Tongue (tissue), 2 donors: ENCODE results near the gene ANKRD10. TPM values are rescaled to one million over a fixed set of nuclear protein-coding genes. Genes with fewer than 3 reads are reported as not detected.
"Not testable (repeated sequence)": the region's sequence is repeated elsewhere in the genome, so short reads cannot be mapped to it uniquely, and the experiment has no call there.

Experiments used
- DNase-seq: peaks from one replicate; pipeline ENCODE4 v3.0.0-alpha.2; 2015
- total RNA-seq: library from RNA; depleted of rRNA; stranded (reverse); fragments of >200 nt; gene quantifications from one replicate; pipeline ENCODE4 v1.2.3, GENCODE V29; 2014

Gene ANKRD10
- total RNA-seq, 1 donor from 2014 or later, result 201 TPM

- no peak for DNase-seq
Measured at GRCh38 chr13:110866491-110867170, 48.2 kb downstream of the ANKRD10 start.

GRCh38 chr13:110863685-110864084 is 51.2 kb downstream of the ANKRD10 start:
- DNase-seq, result no peak

DNA sequence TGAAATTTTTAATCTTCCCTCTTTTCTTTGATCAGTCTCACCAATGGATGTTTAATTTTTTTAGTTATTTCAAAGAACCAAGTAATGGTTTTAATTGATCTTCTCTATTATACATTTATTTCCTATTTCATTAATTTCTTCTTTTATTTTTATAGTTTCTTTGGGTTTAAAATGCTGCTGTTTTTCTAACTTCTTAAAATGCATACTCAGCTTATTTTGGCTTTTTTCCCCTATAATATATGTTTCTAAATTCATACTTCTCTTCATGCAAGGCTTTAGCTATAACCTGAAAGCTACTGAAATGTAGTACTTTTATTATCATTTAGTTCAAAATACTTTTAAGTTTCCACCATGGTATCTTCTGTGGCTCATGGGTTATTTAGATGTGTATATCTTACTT is 53.9 kb downstream of the ANKRD10 start:
- DNase-seq, result no peak

GRCh38 chr13:110856942-110857835 is 57.7 kb downstream of the ANKRD10 start:
- DNase-seq, result no peak

- no peak for DNase-seq
Measured at GRCh38 chr13:110855363-110855762, 59.5 kb downstream of the ANKRD10 start.

DNA sequence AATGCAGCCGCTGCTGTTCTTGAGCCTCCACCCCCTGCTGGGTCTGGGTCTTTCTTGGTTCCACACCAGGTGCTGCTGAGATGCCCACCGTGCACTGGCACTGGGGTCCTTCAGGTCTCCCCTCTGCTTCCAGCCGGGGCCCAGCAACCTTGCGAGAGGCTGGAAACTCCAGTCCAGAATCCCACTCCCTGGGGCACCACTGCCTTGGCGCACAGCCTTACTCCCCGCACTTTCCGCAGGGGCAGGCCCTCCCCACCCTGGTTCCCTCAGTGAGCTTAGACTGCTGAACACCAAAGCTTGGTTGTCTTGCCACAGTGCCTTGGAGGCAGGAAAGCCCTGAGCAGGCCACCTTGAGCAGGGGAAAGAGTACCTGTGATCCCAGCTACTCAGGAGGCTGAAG is 60.0 kb downstream of the ANKRD10 start:
- no peak for DNase-seq

DNA sequence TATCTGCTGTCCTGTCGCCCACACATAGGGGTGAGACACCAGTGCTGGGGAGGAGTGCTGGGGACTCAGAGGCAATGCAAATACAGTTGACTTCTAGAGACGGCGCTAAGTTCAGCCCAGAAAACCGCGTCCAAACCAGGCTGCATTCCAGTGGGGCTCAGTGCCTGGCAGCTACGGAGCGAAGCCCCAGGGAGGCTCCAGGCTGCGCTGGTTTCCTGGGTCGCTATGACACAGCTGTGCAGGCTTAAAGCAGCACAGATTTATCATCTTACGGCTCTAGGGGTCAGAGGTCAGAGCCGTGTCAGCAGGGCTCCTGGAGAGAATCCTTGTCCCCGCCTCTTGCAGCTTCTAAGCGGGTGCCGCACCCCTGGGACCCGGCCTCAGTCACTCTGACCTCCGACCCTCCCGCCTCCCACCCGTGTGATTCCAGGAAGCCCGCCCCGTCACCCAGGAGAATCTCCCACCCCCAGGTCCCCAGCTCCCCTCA is 61.6 kb downstream of the ANKRD10 start:
- peak; percentile 26 for DNase-seq

DNA sequence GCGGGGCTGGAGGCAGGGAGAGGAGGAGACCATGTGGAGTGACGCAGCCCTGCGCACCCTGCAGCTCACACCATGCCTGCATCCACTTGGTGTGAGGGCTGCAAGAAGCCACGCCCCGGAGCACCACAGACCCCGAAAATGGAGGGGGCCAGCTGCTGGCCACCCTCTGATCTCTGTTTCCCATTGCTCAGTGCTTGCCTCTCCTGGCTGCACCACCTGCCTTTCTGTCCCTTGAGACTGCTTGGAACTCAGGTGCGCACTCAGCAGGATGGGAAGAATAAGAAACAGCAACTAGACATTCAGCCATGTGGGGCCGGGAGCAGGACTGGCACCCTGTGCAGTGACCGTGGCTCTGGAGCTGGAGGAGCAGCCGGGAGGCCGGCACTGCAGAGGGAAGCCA is 64.0 kb downstream of the ANKRD10 start:
- DNase-seq, result no peak

DNA sequence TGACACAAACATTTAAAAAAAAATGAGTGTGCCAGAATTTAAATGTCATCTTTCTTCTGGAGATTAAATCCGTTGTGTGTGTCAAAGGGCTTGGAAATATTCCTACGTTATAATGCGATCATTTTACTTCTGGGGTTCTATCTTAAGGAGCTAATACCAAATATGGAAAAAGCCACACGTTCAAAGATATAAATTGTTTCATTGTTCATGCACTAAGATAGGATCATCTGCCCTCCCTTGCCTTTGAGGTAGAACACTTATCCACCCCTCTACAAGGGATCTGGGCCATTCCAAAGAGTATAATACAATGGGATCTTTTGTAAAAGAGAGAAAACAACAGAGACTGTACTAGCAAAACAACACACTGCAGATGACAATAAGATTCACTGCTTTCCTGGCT is 64.9 kb downstream of the ANKRD10 start:
- DNase-seq, result no peak

- DNase-seq, result no peak
Measured at GRCh38 chr13:110845520-110845919, 69.3 kb downstream of the ANKRD10 start.

DNA sequence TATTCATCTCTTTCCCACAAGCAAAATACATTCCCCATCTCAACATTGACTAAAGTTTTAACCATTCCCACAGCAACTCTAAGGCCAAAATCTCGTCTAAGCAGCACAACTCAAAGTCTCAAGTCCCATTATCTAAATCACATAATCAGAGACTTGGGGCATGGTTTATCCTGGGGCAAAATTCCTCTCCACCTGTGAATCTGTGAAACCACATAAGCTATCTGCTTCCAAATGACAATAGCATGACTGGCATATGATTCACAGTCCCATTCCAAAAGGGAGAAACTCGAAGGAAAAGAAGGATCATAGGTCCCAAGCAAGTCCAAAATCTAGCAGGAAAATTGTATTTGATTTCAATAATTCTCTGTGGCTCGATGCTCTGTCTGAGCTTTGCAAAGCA is 73.0 kb downstream of the ANKRD10 start:
- DNase-seq, result no peak

DNA sequence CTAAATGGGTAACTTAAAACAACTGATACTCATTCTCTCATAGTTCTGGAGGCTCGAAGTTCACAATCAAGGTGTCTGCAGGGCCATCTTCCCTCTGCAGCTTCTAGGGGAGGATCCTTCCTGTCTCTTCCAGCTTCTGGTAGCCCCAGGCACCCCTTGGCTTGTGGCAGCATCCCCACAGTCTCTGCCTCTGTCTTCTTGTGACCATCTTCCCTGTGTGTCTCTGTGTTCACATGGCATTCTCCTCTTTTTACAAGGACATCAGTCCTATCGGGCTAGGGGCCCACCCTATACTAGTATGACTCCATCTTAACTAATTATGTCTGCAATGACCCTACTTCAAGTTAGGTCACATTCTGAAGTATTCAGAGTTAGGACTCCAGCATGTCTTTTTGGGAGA is 73.5 kb downstream of the ANKRD10 start:
- no peak for DNase-seq

DNA sequence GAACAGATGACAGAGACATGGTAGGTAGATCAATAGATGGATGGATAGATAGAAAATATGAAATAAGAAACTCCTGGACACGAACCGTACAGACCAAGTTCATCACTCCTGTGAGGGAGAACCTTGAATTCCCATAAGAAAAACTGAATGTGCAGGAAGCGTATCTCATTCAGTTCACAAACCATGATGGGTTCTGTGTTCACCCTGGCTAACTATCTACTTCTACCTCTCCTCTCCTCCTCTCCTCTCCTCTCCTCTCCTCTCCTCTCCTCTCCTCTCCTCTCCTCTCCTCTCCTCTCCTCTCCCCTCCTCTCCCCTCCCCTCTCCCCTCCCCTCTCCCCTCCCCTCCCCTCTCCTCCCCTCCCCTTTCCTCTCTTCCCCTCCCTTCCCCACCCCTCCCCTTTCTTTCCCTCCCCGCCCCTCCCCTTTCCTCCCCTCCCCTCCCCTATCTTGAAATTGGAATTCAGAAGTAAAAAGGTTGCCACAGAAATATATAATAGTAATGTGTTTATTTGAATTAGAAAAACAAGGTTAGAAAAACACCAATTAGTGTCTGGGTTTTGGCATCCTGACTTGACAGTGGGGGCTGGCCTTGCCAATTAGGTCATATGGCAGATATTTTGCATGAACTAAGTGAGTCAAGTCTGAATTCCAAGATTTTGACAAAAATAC is 75.9 kb downstream of the ANKRD10 start:
- no peak for DNase-seq

DNA sequence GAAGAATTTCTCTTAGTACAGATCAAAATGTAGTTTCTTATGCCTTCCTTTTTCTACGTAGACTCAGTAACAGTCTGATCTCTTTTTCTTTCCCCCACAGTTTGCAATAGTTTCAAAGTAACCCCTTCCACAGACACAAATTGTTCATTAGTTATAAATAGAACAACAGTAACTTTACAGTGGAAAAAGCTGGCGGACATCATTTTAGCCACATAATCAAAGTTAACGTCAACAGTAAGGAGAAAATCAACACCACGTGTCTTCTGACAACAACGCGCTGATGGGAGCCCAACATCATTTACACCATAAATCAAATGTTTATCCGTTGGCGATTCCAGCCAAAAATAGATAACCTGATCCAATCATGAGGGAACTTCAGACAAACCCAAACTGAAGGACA is 76.8 kb downstream of the ANKRD10 start:
- no peak for DNase-seq

DNA sequence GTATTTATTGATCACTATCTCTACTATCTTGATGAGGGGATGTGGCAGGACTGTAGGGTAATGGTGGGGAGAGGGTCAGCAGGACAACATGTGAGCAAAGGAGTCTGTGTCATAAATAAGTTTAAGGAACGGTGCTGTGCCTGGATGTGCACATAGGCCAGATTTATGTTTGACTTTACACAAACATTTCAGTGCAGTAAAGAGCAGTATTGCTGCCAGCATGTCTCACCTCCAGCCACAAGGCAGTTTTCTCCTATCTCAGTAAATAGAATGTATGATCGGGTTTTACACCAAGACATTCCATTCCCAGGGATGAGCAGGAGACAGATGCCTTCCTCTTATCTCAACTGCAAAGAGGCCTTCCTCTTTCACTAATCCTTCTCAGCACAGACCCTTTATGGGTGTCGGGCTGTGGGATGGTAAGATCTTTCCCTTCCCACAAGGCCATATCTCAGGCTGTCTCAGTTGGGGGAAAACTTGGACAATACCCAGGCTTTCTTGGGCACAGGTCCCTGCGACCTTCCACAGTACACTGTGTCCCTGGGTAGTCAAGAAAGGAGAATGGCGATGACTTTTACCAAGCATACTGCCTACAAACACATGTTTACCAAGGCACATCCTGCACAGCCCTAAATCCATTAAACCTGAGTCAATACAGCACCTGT is 77.3 kb downstream of the ANKRD10 start:
- DNase-seq, result not testable (repeated sequence)

DNA sequence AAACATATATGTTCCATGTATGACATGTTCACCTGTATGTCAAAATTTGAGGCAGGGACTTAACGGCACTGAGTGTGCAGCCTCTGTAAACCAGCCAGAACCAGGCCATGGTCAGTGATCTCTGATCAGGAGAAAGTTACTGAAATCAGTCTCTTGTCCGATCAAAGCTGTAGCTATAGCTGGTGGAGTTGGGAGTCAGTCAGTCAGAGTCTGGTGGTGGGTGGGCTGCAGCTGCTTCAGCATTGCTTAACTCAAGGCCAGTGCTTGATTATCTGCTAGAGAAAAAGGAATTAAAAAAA is 78.3 kb downstream of the ANKRD10 start:
- no peak for DNase-seq

DNA sequence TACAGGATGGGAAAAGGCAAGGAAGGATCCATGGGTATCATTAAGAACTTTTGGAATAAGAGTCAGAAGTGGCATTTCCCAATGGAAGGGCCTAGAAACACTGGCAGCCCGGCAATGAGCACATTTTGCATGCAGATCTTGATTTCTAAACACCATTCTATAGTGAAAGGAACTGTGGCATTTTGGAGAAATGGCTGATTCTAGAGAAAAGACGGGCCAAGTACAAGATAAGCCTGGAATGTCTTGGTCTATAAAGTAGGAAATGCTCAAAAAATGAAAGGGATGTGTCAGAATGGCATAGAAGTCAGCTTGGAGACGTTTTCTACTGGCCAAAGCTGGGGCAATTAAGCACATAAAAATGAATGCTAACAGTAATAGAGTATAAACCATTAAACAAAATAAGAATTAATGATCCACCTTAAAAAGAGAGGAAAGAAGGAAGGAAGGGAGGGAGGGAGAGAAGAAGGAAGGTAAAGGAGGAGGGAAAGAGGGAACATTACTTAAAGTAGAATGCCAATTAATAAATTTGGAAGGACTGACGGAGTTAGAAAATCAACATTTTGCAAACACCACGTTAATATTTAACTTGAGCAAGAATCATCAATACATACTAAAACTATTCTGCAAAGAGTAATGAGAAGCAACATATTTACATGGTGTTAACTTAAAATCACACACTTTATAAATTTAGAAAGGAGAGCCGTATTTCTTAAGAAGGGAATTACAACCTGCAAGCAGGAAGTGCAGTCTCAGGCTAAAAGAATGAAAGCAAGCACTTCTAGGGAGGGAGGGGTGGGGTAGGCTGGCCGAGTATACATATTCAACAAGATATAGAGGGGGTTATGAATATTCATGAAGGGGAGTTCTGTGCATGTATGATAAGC is 78.9 kb downstream of the ANKRD10 start:
- no peak for DNase-seq

- DNase-seq, result no peak
Measured at GRCh38 chr13:110834572-110834971, 80.3 kb downstream of the ANKRD10 start.

GRCh38 chr13:110832531-110832930 is 82.3 kb downstream of the ANKRD10 start:
- DNase-seq, result no peak

DNA sequence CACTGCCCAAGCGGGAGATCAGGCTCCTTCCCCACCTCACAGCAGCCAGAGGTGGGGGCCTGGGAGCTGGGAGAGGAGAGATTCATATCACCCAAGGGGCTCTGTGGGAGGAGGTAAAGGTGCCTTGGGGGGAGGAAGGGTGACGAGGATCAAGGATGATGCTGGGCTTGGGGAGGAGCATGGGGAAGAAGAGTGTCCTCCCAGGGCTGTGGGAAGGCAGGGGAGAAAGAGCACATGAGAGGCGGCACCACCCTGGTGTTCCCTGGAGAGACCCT is 82.7 kb downstream of the ANKRD10 start:
- no peak for DNase-seq

DNA sequence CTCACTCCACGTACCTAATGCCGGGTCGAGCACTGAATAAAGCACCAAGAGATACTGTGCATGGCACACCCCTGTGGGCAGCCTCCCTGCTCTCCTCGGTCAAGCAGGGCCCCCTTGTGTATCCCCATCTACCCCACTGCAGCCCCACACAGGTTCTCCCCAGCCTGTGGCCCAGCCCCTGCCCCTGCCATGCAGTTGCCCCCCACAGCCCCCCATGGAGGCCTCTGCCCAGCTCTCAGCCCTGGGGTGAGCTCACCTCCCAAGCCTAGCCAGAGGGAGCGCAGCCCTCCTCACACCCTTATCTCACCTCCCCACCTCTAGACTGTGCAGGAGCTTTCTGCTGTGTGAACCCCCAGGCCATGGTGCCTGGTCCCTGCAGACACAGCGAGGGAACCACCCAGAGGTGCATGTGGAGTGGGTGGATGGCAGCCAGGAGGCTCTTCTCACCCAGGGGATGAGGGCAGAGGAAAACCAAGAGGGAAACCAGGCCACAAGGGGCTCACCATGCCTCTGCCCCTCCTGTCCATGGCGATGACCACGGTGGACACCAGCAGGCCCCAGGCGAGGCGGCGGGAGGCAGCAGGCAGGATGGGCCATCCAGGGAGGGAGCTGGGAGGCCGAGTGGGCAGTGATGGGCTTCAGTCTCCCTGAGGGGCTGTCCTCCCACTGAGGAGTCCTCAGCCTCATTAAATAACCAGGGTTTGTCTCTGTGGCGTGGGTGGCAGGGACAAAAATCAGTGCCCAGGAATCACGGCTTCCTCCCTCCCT is 83.2 kb downstream of the ANKRD10 start:
- DNase-seq, result no peak
